Measurements from ENCODE around the gene KCNK4.
"Not testable (repeated sequence)": the region's sequence is repeated elsewhere in the genome, so short reads cannot be mapped to it uniquely, and the experiment has no call there.

KCNK4 gene

GRCh38 chr11:64291262-64291751 is at the start of gene KCNK4:
Gene KCNK4 (plus strand): TSS chr11:64291302. CDS start chr11:64293019, 1,717 bp downstream.
- DNase-seq: no peak

GRCh38 chr11:64241491-64242374 is 49.4 kb upstream of the KCNK4 start:
- peak; percentile 99 for DNase-seq

GRCh38 chr11:64243236-64243854 is 47.8 kb upstream of the KCNK4 start:
- no peak for DNase-seq

DNA sequence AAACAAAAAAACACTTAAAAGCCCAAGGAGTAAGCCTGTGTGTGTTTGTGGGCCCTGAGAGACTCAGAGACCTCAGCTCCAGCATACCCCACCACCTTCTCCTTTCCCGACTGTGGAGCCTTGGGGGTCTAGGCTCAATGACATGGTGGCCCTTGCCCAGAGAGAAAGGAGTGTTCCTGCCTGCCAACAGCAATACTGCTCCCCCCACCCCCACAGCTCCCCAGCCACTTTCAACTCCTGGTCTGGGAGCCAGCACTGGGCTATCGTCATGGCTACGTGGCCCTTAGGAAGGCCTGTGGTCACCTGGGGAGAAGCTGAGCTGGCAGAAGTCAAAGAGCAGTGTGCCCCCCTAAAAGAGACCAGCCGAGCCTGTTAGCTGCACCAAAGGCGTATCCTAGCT is 47.0 kb upstream of the KCNK4 start:
- no peak for DNase-seq

DNA sequence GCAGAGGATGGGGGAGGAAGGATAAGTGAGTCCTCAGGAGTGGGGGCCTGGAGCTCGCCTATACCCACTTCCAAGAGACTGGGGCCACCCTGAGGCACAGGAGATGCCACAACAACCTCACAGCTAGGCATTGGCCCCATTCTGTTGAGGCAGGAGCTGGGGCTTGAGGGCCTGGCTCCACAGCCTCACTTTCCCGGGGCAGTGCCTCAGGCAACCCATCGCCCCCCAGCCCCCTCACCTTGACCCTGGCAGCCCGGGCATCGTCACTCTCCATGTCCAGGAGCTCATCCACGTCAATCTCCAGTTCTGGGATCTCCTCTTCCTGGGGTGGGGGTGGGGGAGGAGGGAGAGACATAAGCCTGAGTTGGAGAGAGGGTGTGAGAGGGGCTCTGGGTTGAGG is 46.1 kb upstream of the KCNK4 start:
- no peak for DNase-seq

- DNase-seq: peak; percentile 51
Observed at GRCh38 chr11:64245401-64245796, 45.7 kb upstream of the KCNK4 start.

- peak; percentile 83 for DNase-seq
Observed at GRCh38 chr11:64245797-64246620, 45.1 kb upstream of the KCNK4 start.

GRCh38 chr11:64246621-64246870 is 44.6 kb upstream of the KCNK4 start:
- DNase-seq: not testable (repeated sequence)

DNA sequence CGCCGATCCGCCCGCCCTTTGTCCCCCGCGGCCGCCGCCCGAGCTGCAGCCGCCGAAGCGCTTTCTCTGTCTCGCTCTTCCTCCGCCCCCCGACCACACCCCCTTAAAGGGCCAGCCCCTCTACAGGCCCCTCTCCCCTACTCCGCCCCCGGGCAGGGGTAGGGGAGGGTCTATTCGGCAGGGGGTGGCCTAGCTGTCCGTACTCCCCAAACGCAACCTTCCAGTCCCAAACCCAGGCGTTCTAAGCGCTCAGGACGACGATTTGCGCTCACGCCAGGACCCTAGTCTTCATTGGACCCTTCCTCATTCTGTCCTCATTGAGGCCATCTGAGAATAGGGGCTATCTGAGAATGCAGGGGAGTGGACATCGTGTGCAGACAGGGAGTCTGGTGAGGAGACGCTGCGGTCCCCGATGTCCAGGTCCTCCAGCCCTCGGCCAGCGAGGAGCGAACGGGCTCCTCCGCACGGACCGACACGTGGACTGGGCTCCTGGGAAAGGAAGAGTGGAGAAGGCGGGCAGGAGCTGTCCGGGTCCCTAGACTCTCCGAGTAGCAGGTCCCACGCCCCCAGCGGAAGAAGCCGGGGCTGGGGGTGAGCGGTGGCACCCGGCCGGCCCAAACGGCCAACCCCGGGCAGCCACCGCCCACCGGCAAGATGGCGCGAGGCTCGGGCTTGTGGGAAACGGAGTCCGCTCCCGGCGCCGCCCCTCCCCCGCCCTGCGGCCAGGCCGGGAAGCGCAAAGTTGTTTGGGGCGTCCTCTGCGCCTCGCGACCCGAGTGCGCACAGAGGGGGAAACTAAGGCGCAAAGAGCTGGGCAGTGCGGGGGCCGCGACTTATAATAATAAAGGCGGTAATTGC is 44.0 kb upstream of the KCNK4 start, which contains the start of gene PPP1R14B:
PPP1R14B (minus strand) TSS at position 73 of the 858 bp plus-strand sequence. CDS start 270 bp downstream, outside the sequence.
- DNase-seq: peak; percentile 76

DNA sequence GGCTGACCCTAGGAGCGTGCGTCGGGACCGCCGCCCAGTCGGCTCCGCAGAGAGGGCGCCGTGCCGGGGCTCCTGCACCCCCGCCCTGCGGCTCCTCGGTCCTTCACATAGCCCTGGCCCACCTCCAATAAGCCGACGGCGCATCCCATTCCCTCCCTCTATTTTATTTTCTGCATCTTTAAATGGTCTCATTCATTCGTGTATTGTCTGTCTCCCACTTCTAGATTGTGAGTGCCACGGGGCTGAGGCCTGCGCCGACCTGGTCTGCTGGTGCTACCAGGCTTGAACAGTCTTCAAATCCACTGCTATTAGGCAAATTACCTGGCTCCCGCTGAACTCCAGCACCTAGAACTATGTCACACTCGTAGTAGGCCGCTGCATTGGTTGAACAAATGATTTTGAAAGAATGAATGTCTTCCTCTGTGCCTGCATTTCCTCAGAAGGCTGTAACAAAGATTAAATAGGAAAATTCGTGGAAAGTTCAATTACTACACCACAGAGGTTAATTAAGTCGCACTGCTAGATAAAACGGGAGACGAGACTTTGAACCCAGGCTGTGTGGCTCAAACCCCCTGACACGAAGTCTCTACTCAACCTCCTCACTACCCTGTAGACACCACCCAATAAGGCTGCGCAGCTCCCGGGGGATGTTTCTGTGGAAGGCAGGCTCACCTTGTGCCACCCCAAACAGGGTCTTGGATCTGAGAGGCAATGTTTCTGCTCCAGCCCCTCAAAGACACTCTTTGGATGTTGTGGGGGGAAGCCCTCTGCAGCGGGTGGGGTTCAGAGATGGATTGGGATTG is 43.2 kb upstream of the KCNK4 start:
- DNase-seq: no peak

DNA sequence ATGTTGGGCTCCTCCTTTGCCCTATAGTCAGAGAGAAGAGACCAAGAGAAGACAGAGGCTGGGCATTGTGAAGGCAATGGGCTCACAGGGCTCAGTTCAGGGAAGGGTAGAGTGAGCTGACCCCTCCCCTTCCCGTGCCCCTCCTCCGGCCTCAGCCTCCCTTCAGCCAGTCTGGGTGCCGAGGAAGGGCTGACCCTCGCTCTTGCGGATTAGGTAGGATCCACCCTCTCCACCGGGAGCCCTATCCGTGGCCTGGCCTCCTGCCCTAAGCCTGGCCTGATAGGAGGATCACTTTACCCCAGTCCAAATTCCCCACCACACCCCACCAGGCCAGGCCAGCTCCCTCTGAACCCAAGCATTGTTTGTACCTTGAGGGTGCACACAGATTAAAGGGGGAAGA is 42.5 kb upstream of the KCNK4 start:
- DNase-seq: no peak

- DNase-seq: no peak
Observed at GRCh38 chr11:64249038-64249437, 42.1 kb upstream of the KCNK4 start.

GRCh38 chr11:64249563-64250414 is 41.3 kb upstream of the KCNK4 start:
- no peak for DNase-seq

GRCh38 chr11:64250415-64251015 is 40.6 kb upstream of the KCNK4 start:
- DNase-seq: no peak

DNA sequence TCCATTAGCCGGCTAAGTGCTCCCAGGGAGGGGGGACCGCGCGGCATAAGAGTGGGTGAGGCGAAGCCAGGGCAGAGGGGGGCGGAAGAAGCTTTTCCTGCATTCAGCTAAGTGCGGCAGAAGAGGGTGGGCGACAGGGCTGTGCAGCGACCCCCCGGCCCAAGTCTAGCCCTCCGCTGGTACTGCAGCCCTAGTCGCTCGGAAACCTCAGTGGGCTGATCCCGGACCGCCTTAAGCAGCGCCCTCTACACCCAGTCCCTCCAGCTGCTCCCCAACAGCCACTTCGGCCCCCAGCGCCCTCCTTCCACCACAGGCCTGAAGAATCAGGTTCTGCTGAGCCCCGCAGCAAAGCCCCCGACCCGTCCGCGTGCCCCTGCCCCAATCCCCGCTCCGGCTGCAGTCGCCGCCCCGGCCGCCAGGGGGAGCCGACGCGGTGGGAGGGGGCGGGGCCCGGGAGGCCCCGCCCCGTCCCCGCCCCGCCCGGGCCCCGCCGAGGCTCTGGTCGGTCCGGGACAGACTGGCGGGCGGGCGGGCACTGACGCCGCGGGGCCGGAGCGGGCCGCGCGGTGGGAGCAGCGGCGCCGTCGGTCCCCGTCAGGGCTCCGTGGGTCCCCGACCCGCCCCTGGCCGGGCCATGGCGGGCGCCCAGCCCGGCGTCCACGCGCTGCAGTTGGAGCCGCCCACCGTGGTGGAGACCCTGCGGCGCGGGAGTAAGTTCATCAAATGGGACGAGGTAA is 39.9 kb upstream of the KCNK4 start, which contains the start of gene PLCB3:
PLCB3 (plus strand) TSS at position 515 of the 737 bp plus-strand sequence; CDS start at position 635, 120 bp downstream.
- DNase-seq: no peak

DNA sequence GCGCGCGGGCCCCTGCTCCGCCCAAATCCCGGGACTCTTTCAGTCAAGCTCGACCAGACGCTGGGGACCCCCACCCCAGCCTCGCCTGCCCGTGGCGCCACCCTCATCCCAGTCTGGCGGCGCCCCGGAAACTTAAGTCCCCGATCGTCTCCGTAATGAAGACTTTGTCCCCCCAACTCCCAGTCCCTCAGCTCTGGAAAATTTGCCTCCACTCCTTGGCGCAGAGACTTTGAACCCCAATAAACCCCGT is 39.4 kb upstream of the KCNK4 start:
- no peak for DNase-seq

GRCh38 chr11:64252003-64252872 is 38.9 kb upstream of the KCNK4 start:
- no peak for DNase-seq

GRCh38 chr11:64253043-64253442 is 38.1 kb upstream of the KCNK4 start:
- DNase-seq: no peak

GRCh38 chr11:64253481-64253880 is 37.6 kb upstream of the KCNK4 start:
- no peak for DNase-seq

Data from CD4-positive, alpha-beta T cell treated with Interleukin-4 for 4 hours (primary cell).